ENCODE data around the gene EIF4E1B. TPM values are rescaled to one million over a fixed set of nuclear protein-coding genes. Genes with fewer than 3 reads are reported as not detected.

The EIF4E1B gene
- total RNA-seq, 2 donors from 2014 or later = 1.6 TPM; not detected in 1

DNA sequence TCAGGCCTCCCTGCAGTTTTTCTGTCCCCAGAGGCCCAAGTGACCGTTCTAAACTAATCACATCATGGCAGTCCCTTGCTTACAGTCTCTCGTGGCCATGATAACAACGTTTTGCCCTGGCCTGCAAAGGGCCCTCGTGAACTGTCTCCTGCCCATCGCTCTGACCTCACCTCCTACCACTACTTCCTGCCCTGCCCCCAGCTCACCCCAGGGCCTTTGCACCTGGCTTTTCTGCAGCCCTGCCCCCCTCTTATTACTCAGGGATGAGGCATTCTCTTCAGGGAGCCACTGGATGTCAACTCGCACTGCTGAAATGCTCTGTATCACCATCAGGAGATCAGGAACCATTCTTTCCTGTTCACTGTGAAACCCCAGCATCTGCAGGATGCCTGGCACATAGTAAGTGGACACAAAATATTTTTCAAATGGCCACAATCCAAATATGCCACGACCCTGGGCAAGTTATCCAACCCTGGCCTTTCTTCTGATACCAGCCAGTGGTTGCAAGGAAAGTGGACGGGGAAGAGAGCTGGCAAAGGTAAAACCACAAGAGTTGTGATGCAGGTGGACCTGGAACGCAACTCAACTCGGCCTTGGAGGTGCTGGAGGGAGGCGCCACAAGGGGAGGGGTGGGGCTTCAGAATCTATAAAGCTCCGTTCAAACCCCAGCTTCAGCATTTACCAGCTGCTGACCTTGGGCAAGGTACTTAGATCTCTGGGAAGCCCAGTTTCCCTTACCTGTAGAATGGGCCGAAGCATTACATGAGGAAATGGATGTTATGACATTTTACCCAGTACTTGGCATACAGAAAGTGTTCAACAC lies 1.9 kb upstream of the EIF4E1B start:
- no peak overlapping the region for H3K27ac ChIP-seq
- 59% methylated on average over 13 of the region's 13 CpGs for WGBS
- H3K9me3 ChIP-seq = no peaks in the 10 kb centered on the region
- intact Hi-C loops (cut with DNase I) = no loop called here
- TF ChIP-seq, protein P1, sequence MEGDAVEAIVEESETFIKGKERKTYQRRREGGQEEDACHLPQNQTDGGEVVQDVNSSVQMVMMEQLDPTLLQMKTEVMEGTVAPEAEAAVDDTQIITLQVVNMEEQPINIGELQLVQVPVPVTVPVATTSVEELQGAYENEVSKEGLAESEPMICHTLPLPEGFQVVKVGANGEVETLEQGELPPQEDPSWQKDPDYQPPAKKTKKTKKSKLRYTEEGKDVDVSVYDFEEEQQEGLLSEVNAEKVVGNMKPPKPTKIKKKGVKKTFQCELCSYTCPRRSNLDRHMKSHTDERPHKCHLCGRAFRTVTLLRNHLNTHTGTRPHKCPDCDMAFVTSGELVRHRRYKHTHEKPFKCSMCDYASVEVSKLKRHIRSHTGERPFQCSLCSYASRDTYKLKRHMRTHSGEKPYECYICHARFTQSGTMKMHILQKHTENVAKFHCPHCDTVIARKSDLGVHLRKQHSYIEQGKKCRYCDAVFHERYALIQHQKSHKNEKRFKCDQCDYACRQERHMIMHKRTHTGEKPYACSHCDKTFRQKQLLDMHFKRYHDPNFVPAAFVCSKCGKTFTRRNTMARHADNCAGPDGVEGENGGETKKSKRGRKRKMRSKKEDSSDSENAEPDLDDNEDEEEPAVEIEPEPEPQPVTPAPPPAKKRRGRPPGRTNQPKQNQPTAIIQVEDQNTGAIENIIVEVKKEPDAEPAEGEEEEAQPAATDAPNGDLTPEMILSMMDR (IDR thresholded peaks at IDR 0.05) = no peak
- no peak for TF ChIP-seq POLR2A (IDR thresholded peaks at IDR 0.05)
- TF ChIP-seq POLR2AphosphoS5 (IDR thresholded peaks at IDR 0.05) = no peak
- no peaks in the 10 kb centered on the region for H3K36me3 ChIP-seq
- no peak overlapping the region for H3K4me3 ChIP-seq
- no peak for DNase-seq (ENCODE audit: low spot score)
- peaks cover 24% of the 10 kb centered on the region for H3K27me3 ChIP-seq (replicated peaks; ENCODE audit: insufficient read depth)
- no peaks in the 10 kb centered on the region for H3K4me1 ChIP-seq (replicated peaks)

DNA sequence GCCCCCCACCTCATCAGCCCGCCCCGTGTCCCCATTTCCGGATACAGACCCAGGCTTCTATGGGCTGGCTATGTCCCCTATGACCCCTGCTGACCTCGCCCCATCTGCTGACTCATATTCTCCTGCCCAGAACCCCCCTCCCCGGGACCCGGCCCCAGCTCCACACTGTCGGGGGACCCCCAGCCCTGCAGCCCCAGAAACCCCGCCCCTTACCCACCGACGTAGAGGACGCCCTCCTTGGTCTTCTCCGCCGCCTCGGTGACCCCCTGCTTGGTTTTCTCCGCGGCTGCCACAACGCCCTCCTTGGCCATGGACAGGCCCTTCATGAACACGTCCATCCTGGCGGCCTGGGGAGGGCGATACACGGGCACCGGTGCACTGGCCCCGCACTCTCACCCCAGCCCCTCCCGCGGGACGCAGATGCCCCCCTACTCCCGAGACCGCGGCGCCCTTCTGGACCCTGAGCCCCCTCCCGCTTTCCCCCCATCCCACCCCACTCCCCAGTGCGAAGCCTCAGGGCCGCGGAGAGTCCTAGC lies 1.1 kb upstream of the EIF4E1B start:
- Histone ChIP-seq H3K27me3 (replicated peaks; ENCODE audit: insufficient read depth) (peaks cover 24% of the 10 kb centered on the region), H3K4me1 (replicated peaks) (no peaks in the 10 kb centered on the region), H3K36me3 (no peaks in the 10 kb centered on the region), H3K27ac (no peak overlapping the region), H3K9me3 (no peaks in the 10 kb centered on the region), H3K4me3 (no peak overlapping the region)
- 5% methylated on average over 31 of the region's 34 CpGs for WGBS
- intact Hi-C loops (cut with DNase I) = no loop called here
- TF ChIP-seq, protein P1 (IDR thresholded peaks at IDR 0.05) = no peak
- TF ChIP-seq POLR2AphosphoS5 (IDR thresholded peaks at IDR 0.05) = no peak
- no peak for TF ChIP-seq POLR2A (IDR thresholded peaks at IDR 0.05)
- DNase-seq (ENCODE audit: low spot score) = no peak

DNA sequence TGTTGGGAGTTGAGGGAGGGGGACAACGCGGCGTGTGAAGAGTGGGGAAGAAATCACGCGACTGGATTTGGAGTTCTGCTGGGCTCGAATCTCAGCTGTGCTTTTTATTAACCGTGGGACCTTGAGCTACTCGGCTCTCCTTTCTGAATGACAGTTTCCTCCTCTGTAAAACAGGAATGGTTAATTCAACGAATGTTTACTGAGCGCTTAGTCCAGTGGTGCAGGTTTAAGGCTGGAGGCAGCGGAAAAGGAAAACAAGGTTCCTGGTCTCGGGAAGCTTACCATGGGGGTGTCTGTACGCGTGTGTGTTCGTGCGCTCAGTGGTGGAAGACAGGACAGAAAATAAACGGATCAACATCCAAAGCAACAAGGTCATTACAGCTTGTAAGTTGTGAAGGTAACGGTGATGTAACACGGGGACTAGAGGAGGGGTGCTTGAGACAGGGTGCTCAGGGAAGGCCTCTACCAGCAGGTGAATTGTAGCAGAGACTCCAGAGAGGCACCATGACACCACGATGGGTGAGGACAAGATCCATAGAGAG lies 277 bp downstream of the EIF4E1B start:
- H3K4me3 ChIP-seq = peak overlapping the region; percentile 1 to 23
- intact Hi-C loops (cut with DNase I) = no loop called here
- H3K27me3 ChIP-seq (replicated peaks; ENCODE audit: insufficient read depth) = peaks cover 24% of the 10 kb centered on the region
- DNase-seq (ENCODE audit: low spot score) = no peak
- H3K27ac ChIP-seq = no peak overlapping the region
- TF ChIP-seq POLR2AphosphoS5 (IDR thresholded peaks at IDR 0.05) = no peak
- no peak for TF ChIP-seq POLR2A (IDR thresholded peaks at IDR 0.05)
- TF ChIP-seq, protein P1 (IDR thresholded peaks at IDR 0.05) = no peak
- H3K4me1 ChIP-seq (replicated peaks) = no peaks in the 10 kb centered on the region
- WGBS = 6% methylated on average over 20 of the region's 20 CpGs
- no peaks in the 10 kb centered on the region for H3K9me3 ChIP-seq
- H3K36me3 ChIP-seq = no peaks in the 10 kb centered on the region

DNA sequence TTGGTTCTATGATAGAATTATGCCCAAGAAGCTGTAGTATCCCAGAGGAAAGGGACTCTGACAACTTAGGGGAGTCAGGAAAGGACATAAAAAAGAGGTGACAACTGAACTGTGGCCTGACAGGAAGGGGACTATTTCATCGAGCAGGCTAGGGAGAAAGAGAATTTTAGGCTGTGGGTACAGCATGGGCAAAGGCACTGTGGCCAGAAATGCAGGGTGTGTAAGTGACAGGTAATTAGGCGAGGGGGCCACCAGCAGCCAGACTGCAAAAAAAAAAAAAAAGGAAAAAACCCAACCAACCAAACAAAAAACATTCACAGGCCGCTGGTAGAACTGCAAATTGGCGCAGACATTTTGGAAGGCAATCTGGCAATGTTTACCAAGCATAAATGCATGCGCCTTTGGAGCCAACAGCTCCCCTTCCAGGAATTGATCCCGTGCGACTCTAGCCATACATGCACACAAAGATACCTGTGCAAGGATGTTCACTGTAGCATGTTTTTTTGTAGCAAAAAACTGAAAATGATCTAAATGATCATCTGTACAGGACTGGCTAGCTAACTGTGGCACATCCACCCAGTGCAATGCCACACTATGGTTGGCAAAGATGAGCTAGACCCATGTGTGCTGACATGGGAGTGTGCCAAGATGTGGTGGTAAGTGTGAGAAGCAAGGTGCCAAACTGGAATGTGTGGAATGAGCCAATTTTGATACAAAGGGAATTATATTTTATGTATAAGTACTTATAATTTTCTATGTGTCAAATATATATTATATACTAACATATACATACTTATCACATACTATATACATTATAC lies 1.1 kb downstream of the EIF4E1B start:
- H3K36me3 ChIP-seq = no peaks in the 10 kb centered on the region
- no peak overlapping the region for H3K27ac ChIP-seq
- intact Hi-C loops (cut with DNase I) = no loop called here
- TF ChIP-seq, protein P1 (IDR thresholded peaks at IDR 0.05) = no peak
- TF ChIP-seq POLR2AphosphoS5 (IDR thresholded peaks at IDR 0.05) = no peak
- no peak for TF ChIP-seq POLR2A (IDR thresholded peaks at IDR 0.05)
- peaks cover 24% of the 10 kb centered on the region for H3K27me3 ChIP-seq (replicated peaks; ENCODE audit: insufficient read depth)
- no peak overlapping the region for H3K4me3 ChIP-seq
- DNase-seq (ENCODE audit: low spot score) = no peak
- H3K4me1 ChIP-seq (replicated peaks) = no peaks in the 10 kb centered on the region
- no peaks in the 10 kb centered on the region for H3K9me3 ChIP-seq
- WGBS = 62% methylated on average over 7 of the region's 7 CpGs
